Peyer's patch (tissue), 4 donors: ENCODE results near the gene SETD6. TPM values are rescaled to one million over a fixed set of nuclear protein-coding genes. Genes with fewer than 3 reads are reported as not detected.

Experiments used
- DNase-seq, 3 donors: peaks; one replicate each; pipeline ENCODE4 v3.0.0-alpha.2; 2017 to 2019
- H3K27ac ChIP-seq, 4 donors: fragments of 200-600 bp; sonication (generic); one replicate each; pipeline ENCODE4 v1.5.1; 2016 to 2019
- H3K27me3 ChIP-seq, 2 donors: fragments of 200-600 bp; sonication (generic); one replicate each; pipeline ENCODE4 v1.5.1; 2019
- H3K36me3 ChIP-seq, 3 donors: fragments of 200-600 bp; sonication (generic); one replicate each; pipeline ENCODE4 v1.5.1; 2016 to 2019
- H3K4me1 ChIP-seq, 4 donors: fragments of 200-600 bp; sonication (generic); one replicate each; pipeline ENCODE4 v1.5.1; 2016 to 2019
- H3K4me3 ChIP-seq, 4 donors: fragments of 200-600 bp; sonication (generic); 1 replicate in 3 of 4; 2 replicates in 1 of 4; pipeline ENCODE4 v1.5.1; 2016 to 2019; ENCODE audit warnings: mild to moderate bottlenecking in 1 of 4
- H3K9me3 ChIP-seq, 4 donors: fragments of 200-600 bp; sonication (generic); one replicate each; pipeline ENCODE4 v1.5.1; 2016 to 2019; ENCODE audit warnings: mild to moderate bottlenecking in 1 of 4
- POLR2A ChIP-seq, 2 donors: fragments of 450-650 bp; IDR thresholded peaks; one replicate each; pipeline ENCODE4 v1.5.1; 2017; ENCODE audit warnings: antibody characterized with exemption in 2 of 2, mild to moderate bottlenecking in 2 of 2, moderate library complexity in 2 of 2
- total RNA-seq, 4 donors: library from RNA; depleted of rRNA; stranded (reverse); fragments of >200 nt; gene quantifications; one replicate each; pipeline ENCODE4 v1.1.0, GENCODE V29; 2016
- TF ChIP-seq, protein P1 (sequence below), 6 experiments: fragments of 450-650 bp in 4 of 6; fragments of 200-600 bp in 2 of 6; sonication (generic) in 1 of 6; IDR thresholded peaks; one replicate each; pipeline ENCODE4 v1.5.1; 2017 to 2019; ENCODE audit warnings: antibody characterized with exemption in 6 of 6, mild to moderate bottlenecking in 3 of 6, moderate library complexity in 1 of 6

Gene SETD6
- total RNA-seq, 4 donors from 2014 or later, result 27.3 to 60.5 (median 34.4) TPM

GRCh38 chr16:58507963-58508670, 7.2 kb upstream of the SETD6 start:
- DNase-seq, result peak in 2 of 3 donors; percentile 4 to 28

DNA sequence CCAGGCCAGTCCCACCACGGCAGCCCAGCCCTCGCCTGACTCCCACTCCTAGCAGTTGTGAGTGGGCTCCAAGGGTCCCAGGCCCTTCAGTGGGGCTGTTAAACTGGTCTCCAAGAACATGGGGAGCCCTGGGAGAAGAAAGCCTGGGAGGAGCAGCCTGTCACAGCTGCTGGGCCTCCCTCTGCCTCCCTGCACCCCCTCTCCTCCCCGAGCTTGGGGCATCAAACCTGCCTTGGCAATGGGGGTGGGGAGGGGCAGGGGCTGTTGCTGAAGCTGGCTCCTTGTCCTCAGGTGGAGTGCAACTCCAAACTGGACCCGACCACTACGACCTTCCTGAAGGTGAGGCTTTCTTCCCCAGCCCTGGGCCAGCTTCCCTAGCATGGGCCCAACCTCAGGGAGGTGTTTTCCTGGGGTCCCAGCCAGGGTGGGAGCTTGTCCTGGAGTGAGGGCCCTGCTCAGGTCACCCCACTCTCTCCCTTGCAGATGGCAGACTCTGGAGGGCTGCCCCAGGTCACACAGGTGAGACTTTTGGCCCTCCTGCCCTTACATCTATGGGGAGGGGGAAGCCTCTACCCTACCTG, 6.6 kb upstream of the SETD6 start:
- H3K27ac ChIP-seq, result no peak overlapping the region
- no peaks in the 10 kb centered on the region for H3K4me1 ChIP-seq
- H3K9me3 ChIP-seq, result no peaks in the 10 kb centered on the region
- TF ChIP-seq POLR2A (IDR thresholded peaks at IDR 0.05), result no peak
- TF ChIP-seq, protein P1, sequence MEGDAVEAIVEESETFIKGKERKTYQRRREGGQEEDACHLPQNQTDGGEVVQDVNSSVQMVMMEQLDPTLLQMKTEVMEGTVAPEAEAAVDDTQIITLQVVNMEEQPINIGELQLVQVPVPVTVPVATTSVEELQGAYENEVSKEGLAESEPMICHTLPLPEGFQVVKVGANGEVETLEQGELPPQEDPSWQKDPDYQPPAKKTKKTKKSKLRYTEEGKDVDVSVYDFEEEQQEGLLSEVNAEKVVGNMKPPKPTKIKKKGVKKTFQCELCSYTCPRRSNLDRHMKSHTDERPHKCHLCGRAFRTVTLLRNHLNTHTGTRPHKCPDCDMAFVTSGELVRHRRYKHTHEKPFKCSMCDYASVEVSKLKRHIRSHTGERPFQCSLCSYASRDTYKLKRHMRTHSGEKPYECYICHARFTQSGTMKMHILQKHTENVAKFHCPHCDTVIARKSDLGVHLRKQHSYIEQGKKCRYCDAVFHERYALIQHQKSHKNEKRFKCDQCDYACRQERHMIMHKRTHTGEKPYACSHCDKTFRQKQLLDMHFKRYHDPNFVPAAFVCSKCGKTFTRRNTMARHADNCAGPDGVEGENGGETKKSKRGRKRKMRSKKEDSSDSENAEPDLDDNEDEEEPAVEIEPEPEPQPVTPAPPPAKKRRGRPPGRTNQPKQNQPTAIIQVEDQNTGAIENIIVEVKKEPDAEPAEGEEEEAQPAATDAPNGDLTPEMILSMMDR (IDR thresholded peaks at IDR 0.05), result no peak
- no peak overlapping the region for H3K4me3 ChIP-seq
- no peaks in the 10 kb centered on the region for H3K36me3 ChIP-seq
- H3K27me3 ChIP-seq, result no peaks in the 10 kb centered on the region
- DNase-seq, result peak in 1 of 3 donors; percentile 36

More at GRCh38 chr16:58507963-58508670, 7.2 kb upstream of the SETD6 start:
- TF ChIP-seq POLR2A (IDR thresholded peaks at IDR 0.05), result no peak
- TF ChIP-seq, protein P1 (IDR thresholded peaks at IDR 0.05), result no peak
- H3K9me3 ChIP-seq, result no peaks in the 10 kb centered on the region
- no peaks in the 10 kb centered on the region for H3K4me1 ChIP-seq
- H3K27me3 ChIP-seq, result peaks cover 0 to 2% of the 10 kb centered on the region in 2 donors
- H3K27ac ChIP-seq, result no peak overlapping the region
- H3K36me3 ChIP-seq, result no peaks in the 10 kb centered on the region
- H3K4me3 ChIP-seq, result no peak overlapping the region

- TF ChIP-seq, protein P1 (IDR thresholded peaks at IDR 0.05), result no peak
- TF ChIP-seq POLR2A (IDR thresholded peaks at IDR 0.05), result no peak
- H3K4me3 ChIP-seq, result no peak overlapping the region
Observed at GRCh38 chr16:58509256-58510096, 5.8 kb upstream of the SETD6 start.

DNA sequence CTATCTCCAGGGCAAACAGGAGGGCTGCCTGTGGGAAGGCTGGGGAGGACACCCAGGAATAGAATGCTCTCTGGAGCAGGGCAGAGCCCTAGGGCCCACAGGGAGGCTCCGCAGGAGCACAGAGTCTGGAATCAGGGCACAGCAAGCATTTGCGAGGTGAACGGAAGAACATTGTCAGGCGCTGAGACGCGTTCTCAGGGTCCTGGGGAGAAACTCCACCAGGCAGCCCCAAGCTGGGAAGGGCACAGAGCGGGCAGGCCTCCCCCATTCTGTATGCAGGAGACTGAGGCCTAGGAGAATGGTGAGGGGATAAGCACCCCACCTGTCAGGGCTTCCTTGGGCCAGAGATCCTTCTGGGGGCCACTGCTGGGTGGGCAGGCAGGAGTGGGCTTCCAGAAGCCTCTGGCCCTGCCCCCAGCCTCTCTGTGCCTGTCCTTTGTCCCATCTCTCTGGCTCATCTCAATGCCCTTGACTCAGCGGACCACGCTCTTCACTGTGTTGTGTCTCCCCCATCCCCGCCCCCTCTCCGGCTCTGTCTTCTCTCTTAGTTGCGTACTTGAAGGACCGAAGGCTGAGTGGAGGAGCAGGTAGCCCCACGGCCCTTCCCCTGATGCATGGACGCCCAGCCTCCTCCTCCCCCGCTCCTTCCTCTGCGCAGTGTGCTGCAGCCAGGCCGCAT, 5.1 kb upstream of the SETD6 start:
- H3K27ac ChIP-seq, result no peak overlapping the region
- TF ChIP-seq POLR2A (IDR thresholded peaks at IDR 0.05), result no peak
- TF ChIP-seq, protein P1 (IDR thresholded peaks at IDR 0.05), result no peak
- H3K27me3 ChIP-seq, result no peaks in the 10 kb centered on the region
- no peaks in the 10 kb centered on the region for H3K9me3 ChIP-seq
- no peaks in the 10 kb centered on the region for H3K36me3 ChIP-seq
- peaks cover 0 to 10% (median 0%) of the 10 kb centered on the region in 4 donors for H3K4me1 ChIP-seq
- H3K4me3 ChIP-seq, result no peak overlapping the region
- peak in 2 of 3 donors; percentile 9 to 38 for DNase-seq

More at GRCh38 chr16:58509256-58510096, 5.8 kb upstream of the SETD6 start:
- peak in 2 of 3 donors; percentile 7 to 38 for DNase-seq
- H3K36me3 ChIP-seq, result no peaks in the 10 kb centered on the region
- H3K27me3 ChIP-seq, result no peaks in the 10 kb centered on the region
- no peak overlapping the region for H3K27ac ChIP-seq
- peaks cover 0 to 7% (median 0%) of the 10 kb centered on the region in 4 donors for H3K4me1 ChIP-seq
- H3K9me3 ChIP-seq, result no peaks in the 10 kb centered on the region
